Central memory CD8-positive, alpha-beta T cell (primary cell): ENCODE data around the gene NELL1.
"Not testable (repeated sequence)": the region's sequence is repeated elsewhere in the genome, so short reads cannot be mapped to it uniquely, and the experiment has no call there.

Experiments
- ATAC-seq: fragments of 150-1000 bp; cut with Tn5 transposase; replicated peaks from 2 replicates; pipeline ENCODE4 v1.10.0; 2022; ENCODE audit warnings: mild to moderate bottlenecking, moderate FRiP score, moderate number of reproducible peaks; ENCODE audit not compliant: poor library complexity, severe bottlenecking; ENCODE audit errors: extremely low read depth
- DNase-seq, 2 donors: peaks; one replicate each; pipeline ENCODE4 v3.0.0; 2021; ENCODE audit warnings: low spot score in 2 of 2
- H3K27ac Mint-ChIP-seq: one replicate; pipeline ENCODE4 v1.8.0; 2022; ENCODE audit warnings: low read depth, mild to moderate bottlenecking, moderate library complexity, mixed read lengths
- H3K27me3 Mint-ChIP-seq: one replicate; pipeline ENCODE4 v1.8.0; 2022; ENCODE audit warnings: mixed read lengths
- H3K36me3 Mint-ChIP-seq: one replicate; pipeline ENCODE4 v1.8.0; 2022; ENCODE audit warnings: mild to moderate bottlenecking, moderate library complexity, mixed read lengths; ENCODE audit not compliant: insufficient read depth
- H3K4me1 Mint-ChIP-seq: one replicate; pipeline ENCODE4 v1.8.0; 2022; ENCODE audit warnings: mixed read lengths
- H3K4me3 Mint-ChIP-seq: one replicate; pipeline ENCODE4 v1.8.0; 2022; ENCODE audit warnings: mild to moderate bottlenecking, moderate library complexity, mixed read lengths
- H3K9me3 Mint-ChIP-seq: one replicate; pipeline ENCODE4 v1.8.0; 2022; ENCODE audit warnings: mixed read lengths

The NELL1 gene

GRCh38 chr11:20795005-20795404 lies 125.6 kb downstream of the NELL1 start:
- no peak overlapping the region for H3K4me3 Mint-ChIP-seq
- no peaks in the 10 kb centered on the region for H3K27me3 Mint-ChIP-seq
- no peak for DNase-seq
- no peak overlapping the region for H3K27ac Mint-ChIP-seq
- no peaks in the 10 kb centered on the region for H3K36me3 Mint-ChIP-seq
- ATAC-seq: no peak
- no peaks in the 10 kb centered on the region for H3K4me1 Mint-ChIP-seq
- peaks cover 12% of the 10 kb centered on the region for H3K9me3 Mint-ChIP-seq

- no peak for ATAC-seq
- no peak overlapping the region for H3K4me3 Mint-ChIP-seq
Measured at GRCh38 chr11:20808328-20808727, 138.9 kb downstream of the NELL1 start.

DNA sequence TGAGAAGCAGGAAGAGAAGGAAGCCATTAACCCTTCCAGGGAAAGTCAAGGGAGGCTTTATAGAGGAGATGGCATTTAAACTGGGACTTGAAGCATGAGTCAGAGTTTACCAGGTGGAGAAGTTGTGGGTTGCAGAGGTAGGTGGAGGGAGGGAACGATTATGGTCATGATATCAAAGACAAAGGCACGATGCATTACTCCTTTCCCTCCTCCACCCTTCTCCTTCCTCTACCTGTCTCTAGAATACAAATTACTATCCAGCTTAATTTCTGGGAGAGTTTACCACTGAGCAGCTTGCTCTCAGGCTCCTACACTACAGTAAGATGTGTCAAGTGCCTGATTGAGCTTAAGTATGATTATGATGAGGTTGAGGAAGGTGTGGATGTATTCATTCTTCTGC lies 151.7 kb downstream of the NELL1 start:
- Mint-ChIP-seq H3K36me3 (peaks cover 2% of the 10 kb centered on the region), H3K9me3 (peaks cover 23% of the 10 kb centered on the region), H3K27ac (no peak overlapping the region), H3K4me3 (no peak overlapping the region), H3K27me3 (no peaks in the 10 kb centered on the region), H3K4me1 (no peaks in the 10 kb centered on the region)
- no peak for DNase-seq
- no peak for ATAC-seq

More at GRCh38 chr11:20808328-20808727, 138.9 kb downstream of the NELL1 start:
- Mint-ChIP-seq H3K27ac (no peak overlapping the region), H3K36me3 (no peaks in the 10 kb centered on the region), H3K4me1 (no peaks in the 10 kb centered on the region), H3K27me3 (no peaks in the 10 kb centered on the region), H3K9me3 (peaks cover 32% of the 10 kb centered on the region)
- DNase-seq: no peak

DNA sequence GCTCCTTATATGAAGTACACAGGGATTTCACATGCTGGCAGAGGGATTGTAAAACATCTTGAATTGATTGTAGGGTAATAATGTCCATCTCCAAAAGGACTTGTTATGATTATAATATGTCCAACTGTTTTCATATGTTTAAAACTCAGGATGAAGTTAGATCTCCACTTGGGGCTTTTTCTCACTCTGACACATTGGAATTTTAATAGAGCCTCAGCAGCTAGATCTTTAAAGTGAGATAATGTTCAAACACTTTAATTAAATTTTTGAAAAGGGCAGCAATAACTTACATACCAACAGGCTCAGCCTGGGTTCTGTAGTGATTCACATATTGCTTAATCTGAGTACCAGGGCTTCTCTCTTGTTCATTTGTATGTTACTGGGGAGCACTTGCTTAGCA lies 152.1 kb downstream of the NELL1 start:
- DNase-seq (no peak), ATAC-seq (no peak)
- Mint-ChIP-seq H3K27ac (no peak overlapping the region), H3K27me3 (no peaks in the 10 kb centered on the region), H3K4me1 (no peaks in the 10 kb centered on the region), H3K9me3 (peaks cover 25% of the 10 kb centered on the region), H3K36me3 (peaks cover 2% of the 10 kb centered on the region), H3K4me3 (no peak overlapping the region)

DNA sequence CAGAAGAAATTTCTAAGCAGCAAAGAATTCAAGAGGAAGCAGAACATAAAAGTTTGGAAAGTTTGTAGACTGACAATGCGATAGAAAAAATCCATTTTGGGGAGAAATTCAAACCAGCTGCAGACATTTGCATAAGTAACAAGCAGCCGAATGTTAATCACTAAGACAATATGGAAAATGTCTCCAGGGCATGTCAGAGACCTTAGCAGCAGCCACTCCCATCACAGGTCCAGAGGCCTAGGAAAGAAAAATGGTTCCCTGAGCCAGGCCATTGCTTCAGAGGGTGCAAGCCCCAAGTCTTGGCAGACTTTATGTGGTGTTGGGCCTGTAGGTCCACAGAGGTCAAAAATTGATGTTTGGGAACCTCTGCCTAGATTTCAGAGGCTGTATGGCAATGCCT lies 155.4 kb downstream of the NELL1 start:
- H3K9me3 Mint-ChIP-seq: peaks cover 23% of the 10 kb centered on the region
- H3K4me3 Mint-ChIP-seq: no peak overlapping the region

GRCh38 chr11:20835561-20835960 lies 166.2 kb downstream of the NELL1 start:
- Mint-ChIP-seq H3K4me3 (no peak overlapping the region), H3K27ac (no peak overlapping the region), H3K27me3 (no peaks in the 10 kb centered on the region), H3K9me3 (no peaks in the 10 kb centered on the region), H3K36me3 (no peaks in the 10 kb centered on the region), H3K4me1 (no peaks in the 10 kb centered on the region)
- ATAC-seq (no peak), DNase-seq (no peak)

More for the DNA sequence above, 155.4 kb downstream of the NELL1 start:
- Mint-ChIP-seq H3K27ac (no peak overlapping the region), H3K36me3 (peaks cover 2% of the 10 kb centered on the region), H3K27me3 (no peaks in the 10 kb centered on the region), H3K4me1 (no peaks in the 10 kb centered on the region)
- no peak for DNase-seq
- ATAC-seq: no peak

GRCh38 chr11:20839231-20839630 lies 169.8 kb downstream of the NELL1 start:
- H3K27me3 Mint-ChIP-seq: no peaks in the 10 kb centered on the region
- no peaks in the 10 kb centered on the region for H3K36me3 Mint-ChIP-seq
- H3K4me3 Mint-ChIP-seq: no peak overlapping the region

DNA sequence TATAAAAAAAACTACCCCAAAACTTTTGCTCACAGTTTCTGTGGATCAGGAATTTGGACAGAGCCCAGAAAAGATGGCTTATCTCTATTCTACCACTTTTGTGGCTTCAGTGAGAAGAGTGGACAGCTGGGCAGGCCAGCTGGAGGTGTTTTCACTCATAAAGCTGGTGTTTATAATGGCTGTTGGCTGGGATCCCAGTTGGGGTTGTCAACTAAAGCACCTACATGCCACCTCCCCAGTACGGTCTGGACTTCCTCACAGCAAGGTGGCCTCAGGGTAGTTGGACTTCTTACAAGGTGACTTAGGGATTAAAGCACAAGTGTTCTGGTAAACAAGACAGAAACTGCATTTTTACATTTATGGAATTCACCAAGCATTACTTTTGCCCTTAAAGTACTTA lies 171.0 kb downstream of the NELL1 start:
- Mint-ChIP-seq H3K9me3 (peaks cover 5% of the 10 kb centered on the region), H3K4me1 (no peaks in the 10 kb centered on the region), H3K27me3 (no peaks in the 10 kb centered on the region), H3K36me3 (no peaks in the 10 kb centered on the region), H3K27ac (no peak overlapping the region), H3K4me3 (no peak overlapping the region)
- DNase-seq (no peak), ATAC-seq (no peak)

More at GRCh38 chr11:20839231-20839630, 169.8 kb downstream of the NELL1 start:
- Mint-ChIP-seq H3K27ac (no peak overlapping the region), H3K9me3 (peaks cover 5% of the 10 kb centered on the region), H3K4me1 (no peaks in the 10 kb centered on the region)
- no peak for ATAC-seq
- no peak for DNase-seq

DNA sequence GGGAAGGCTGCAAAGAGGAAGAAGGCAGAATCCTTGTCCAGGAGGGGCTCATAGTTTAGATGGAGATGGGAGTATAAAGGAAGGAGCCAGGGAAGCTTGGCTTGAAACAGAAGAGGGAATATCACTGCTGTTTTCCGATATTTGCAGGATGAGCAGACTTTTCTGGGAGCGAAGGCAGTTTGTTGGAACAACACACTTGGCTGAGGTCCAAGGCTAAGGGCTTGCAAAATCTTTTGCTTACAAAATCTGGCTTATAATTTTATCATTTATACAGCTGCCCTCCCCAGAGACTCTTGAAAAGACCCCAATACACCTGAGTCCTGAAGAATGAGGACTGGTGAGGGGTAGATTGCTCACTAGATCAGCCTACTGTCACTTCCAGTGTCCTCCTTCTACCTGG lies 174.8 kb downstream of the NELL1 start:
- H3K9me3 Mint-ChIP-seq: peaks cover 5% of the 10 kb centered on the region
- no peaks in the 10 kb centered on the region for H3K27me3 Mint-ChIP-seq
- DNase-seq (no peak), ATAC-seq (no peak)
- H3K27ac Mint-ChIP-seq: no peak overlapping the region
- H3K36me3 Mint-ChIP-seq: no peaks in the 10 kb centered on the region
- H3K4me1 Mint-ChIP-seq: no peaks in the 10 kb centered on the region
- no peak overlapping the region for H3K4me3 Mint-ChIP-seq

- Mint-ChIP-seq H3K27ac (no peak overlapping the region), H3K4me1 (no peaks in the 10 kb centered on the region), H3K36me3 (no peaks in the 10 kb centered on the region), H3K27me3 (no peaks in the 10 kb centered on the region), H3K4me3 (no peak overlapping the region), H3K9me3 (peaks cover 5% of the 10 kb centered on the region)
- ATAC-seq (no peak), DNase-seq (no peak)
Measured at GRCh38 chr11:20844630-20845029, 175.2 kb downstream of the NELL1 start.

- DNase-seq: no peak
- Mint-ChIP-seq H3K9me3 (peaks cover 16% of the 10 kb centered on the region), H3K36me3 (no peaks in the 10 kb centered on the region)
Measured at GRCh38 chr11:20854215-20854955, 185.0 kb downstream of the NELL1 start.

DNA sequence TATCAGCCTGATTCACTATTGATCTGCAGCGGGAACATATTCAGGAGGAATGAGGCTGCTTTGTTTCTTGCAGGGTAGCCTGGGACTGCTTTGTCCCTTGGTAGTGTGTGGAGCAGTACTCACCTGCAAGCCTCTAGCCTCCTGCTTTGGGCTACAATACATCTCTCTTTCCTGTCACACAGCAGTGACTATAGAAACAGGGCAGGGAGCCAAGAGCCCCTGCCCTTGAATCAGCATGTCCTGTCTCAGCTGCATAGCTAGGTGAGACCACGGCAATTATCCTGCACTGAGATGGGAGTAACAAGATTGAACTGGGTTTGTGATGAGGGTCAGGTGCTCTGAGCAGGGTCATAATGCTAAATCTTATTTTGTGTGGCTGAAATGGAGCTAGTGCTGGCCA lies 191.9 kb downstream of the NELL1 start:
- peaks cover 10% of the 10 kb centered on the region for H3K9me3 Mint-ChIP-seq
- no peak overlapping the region for H3K4me3 Mint-ChIP-seq
- no peaks in the 10 kb centered on the region for H3K4me1 Mint-ChIP-seq
- H3K36me3 Mint-ChIP-seq: no peaks in the 10 kb centered on the region
- ATAC-seq (no peak), DNase-seq (no peak)
- no peak overlapping the region for H3K27ac Mint-ChIP-seq
- H3K27me3 Mint-ChIP-seq: no peaks in the 10 kb centered on the region

More at GRCh38 chr11:20854215-20854955, 185.0 kb downstream of the NELL1 start:
- Mint-ChIP-seq H3K4me3 (no peak overlapping the region), H3K4me1 (no peaks in the 10 kb centered on the region), H3K27me3 (no peaks in the 10 kb centered on the region), H3K27ac (no peak overlapping the region)
- ATAC-seq: no peak

GRCh38 chr11:20862263-20862662 lies 192.9 kb downstream of the NELL1 start:
- not testable (repeated sequence) for H3K4me3 Mint-ChIP-seq, H3K4me1 Mint-ChIP-seq, ATAC-seq, H3K27ac Mint-ChIP-seq, DNase-seq, H3K27me3 Mint-ChIP-seq, H3K36me3 Mint-ChIP-seq, H3K9me3 Mint-ChIP-seq
